Activated T-helper 1 cell treated with anti-CD3 and anti-CD28 coated beads, Interleukin-12 subunit alpha, Interleukin-12 subunit beta, Interleukin-2, Interleukin-4 antibody, amounts not matched to agents 30 ng/mL and 10 ng/mL and 1 ng/mL, durations not matched to agents 14 hours and 24 hours and 36 hours (primary cell): ENCODE data around the gene GRIA2. TPM values are rescaled to one million over a fixed set of nuclear protein-coding genes. Genes with fewer than 3 reads are reported as not detected.

Experiments
- DNase-seq: peaks from one replicate; pipeline ENCODE4 v3.0.0; 2021; ENCODE audit warnings: low spot score
- H3K27ac Mint-ChIP-seq: one replicate; pipeline ENCODE4 v1.8.0; 2021; ENCODE audit warnings: mild to moderate bottlenecking, mixed read lengths
- H3K27me3 Mint-ChIP-seq: one replicate; pipeline ENCODE4 v1.8.0; 2022; ENCODE audit warnings: mild to moderate bottlenecking, moderate library complexity, mixed read lengths; ENCODE audit not compliant: insufficient read depth
- H3K36me3 Mint-ChIP-seq: one replicate; pipeline ENCODE4 v1.8.0; 2021; ENCODE audit warnings: low read depth, mixed read lengths
- H3K4me1 Mint-ChIP-seq: one replicate; pipeline ENCODE4 v1.8.0; 2021; ENCODE audit warnings: low read depth, mixed read lengths
- H3K4me3 Mint-ChIP-seq: one replicate; pipeline ENCODE4 v1.8.0; 2021; ENCODE audit warnings: mild to moderate bottlenecking, moderate library complexity, mixed read lengths
- H3K9me3 Mint-ChIP-seq: one replicate; pipeline ENCODE4 v1.8.0; 2021; ENCODE audit warnings: mixed read lengths
- intact Hi-C: fragments of 100-400 bp; cut with micrococcal nuclease; formaldehyde crosslinking; loops from one replicate; pipeline ENCODE4 v1.15.1; 2024
- total RNA-seq: library from RNA; stranded (reverse); gene quantifications from 2 replicates; pipeline ENCODE4 v1.2.3, GENCODE V29; 2022

Gene GRIA2
- total RNA-seq, 1 donor from 2014 or later = not detected

DNA sequence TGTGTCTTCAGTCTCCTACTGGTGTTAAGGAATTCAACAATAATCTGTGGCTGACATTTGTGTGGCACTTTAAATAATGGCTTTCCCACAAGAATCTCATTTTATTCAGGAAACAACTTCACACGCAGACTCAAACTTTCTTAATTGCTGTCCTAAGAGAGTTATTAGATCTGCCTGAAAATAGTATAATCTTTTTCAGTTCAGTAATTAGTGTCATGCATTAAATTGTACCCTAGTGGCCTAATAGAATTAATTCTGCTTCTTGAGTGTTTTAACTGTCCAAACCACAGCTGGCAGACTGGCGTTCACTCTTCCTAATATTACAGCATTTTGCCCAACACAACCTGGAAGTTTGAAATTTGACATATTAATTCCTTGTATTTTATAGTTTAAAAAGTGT lies 107.1 kb downstream of the GRIA2 start:
- no peaks in the 10 kb centered on the region for H3K36me3 Mint-ChIP-seq
- H3K4me1 Mint-ChIP-seq = no peaks in the 10 kb centered on the region
- no peak overlapping the region for H3K4me3 Mint-ChIP-seq
- H3K27me3 Mint-ChIP-seq = no peaks in the 10 kb centered on the region
- no peak for DNase-seq
- intact Hi-C loops = no loop called here
- H3K9me3 Mint-ChIP-seq = no peaks in the 10 kb centered on the region
- H3K27ac Mint-ChIP-seq = no peak overlapping the region

DNA sequence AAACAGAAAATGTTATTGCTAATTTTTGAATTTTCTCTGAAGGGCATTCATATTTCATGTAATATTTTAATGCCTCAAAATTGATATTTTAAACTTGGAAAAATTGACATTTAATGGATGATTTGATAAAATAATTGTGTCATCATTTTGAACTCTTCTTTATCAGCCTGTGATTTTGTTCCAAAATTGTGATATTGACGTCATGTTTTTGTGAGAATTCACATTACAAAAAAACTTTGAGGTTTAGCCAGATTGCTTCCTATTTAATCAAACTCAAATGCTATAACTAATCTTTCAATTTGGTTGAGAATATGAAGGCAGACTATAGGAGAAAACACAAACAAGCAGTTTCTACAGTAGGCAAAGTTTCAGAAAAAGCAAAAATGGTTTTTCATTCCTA lies 137.4 kb downstream of the GRIA2 start:
- H3K9me3 Mint-ChIP-seq = no peaks in the 10 kb centered on the region
- no peak for DNase-seq
- no peaks in the 10 kb centered on the region for H3K4me1 Mint-ChIP-seq
- no peak overlapping the region for H3K4me3 Mint-ChIP-seq
- no peak overlapping the region for H3K27ac Mint-ChIP-seq
- intact Hi-C loops = no loop called here
- no peaks in the 10 kb centered on the region for H3K27me3 Mint-ChIP-seq
- no peaks in the 10 kb centered on the region for H3K36me3 Mint-ChIP-seq

DNA sequence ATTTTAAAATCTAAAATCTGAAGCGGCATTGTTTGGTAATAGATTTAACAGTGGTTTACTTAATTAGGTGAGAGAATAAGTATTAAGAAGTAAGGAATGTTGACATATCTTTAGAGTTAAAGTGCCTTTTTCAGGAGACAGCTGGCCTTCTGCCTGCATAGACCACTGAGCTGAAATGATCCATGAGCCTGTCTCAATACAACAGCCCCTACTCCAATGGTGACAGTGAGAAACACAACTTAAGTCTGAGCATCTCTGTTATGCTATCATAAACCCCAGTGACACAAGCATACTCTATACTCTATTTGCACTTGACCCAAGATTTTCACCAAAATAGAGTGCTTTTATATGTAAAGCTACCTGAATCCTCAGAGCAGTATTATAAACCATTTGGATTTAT lies 137.9 kb downstream of the GRIA2 start:
- DNase-seq = no peak
- H3K27me3 Mint-ChIP-seq = no peaks in the 10 kb centered on the region
- H3K4me3 Mint-ChIP-seq = no peak overlapping the region
- H3K36me3 Mint-ChIP-seq = no peaks in the 10 kb centered on the region
- H3K9me3 Mint-ChIP-seq = no peaks in the 10 kb centered on the region
- intact Hi-C loops = no loop called here
- H3K4me1 Mint-ChIP-seq = no peaks in the 10 kb centered on the region
- no peak overlapping the region for H3K27ac Mint-ChIP-seq

DNA sequence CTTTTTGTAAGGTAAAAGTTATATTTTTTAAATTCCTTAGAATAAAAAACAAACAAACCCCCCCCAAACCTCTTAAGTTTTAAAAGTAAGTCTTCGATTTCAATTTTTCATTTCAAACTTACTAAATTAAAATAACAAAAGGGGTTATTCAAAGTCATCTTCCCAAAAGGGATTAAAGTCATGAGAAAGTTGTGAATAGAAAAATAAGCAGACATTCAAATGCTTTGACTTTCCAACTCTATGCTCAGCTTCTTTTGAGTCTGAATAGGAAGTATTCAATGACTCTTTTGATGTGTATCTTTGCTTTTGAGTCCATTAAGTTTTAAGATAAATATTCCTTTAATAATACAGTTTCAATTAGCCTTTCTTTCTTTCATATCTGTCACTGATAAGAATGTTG lies 138.3 kb downstream of the GRIA2 start:
- H3K36me3 Mint-ChIP-seq = no peaks in the 10 kb centered on the region
- H3K27me3 Mint-ChIP-seq = no peaks in the 10 kb centered on the region

DNA sequence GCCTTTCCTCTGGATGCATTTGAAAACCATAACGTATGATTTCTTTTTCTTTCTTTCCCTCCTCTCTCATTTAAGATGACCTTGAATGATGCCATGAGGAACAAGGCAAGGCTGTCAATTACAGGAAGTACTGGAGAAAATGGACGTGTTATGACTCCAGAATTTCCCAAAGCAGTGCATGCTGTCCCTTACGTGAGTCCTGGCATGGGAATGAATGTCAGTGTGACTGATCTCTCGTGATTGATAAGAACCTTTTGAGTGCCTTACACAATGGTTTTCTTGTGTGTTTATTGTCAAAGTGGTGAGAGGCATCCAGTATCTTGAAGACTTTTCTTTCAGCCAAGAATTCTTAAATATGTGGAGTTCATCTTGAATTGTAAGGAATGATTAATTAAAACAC lies 142.8 kb downstream of the GRIA2 start:
- Mint-ChIP-seq H3K36me3 (no peaks in the 10 kb centered on the region), H3K4me3 (no peak overlapping the region), H3K27ac (no peak overlapping the region), H3K27me3 (no peaks in the 10 kb centered on the region), H3K4me1 (no peaks in the 10 kb centered on the region), H3K9me3 (no peaks in the 10 kb centered on the region)
- intact Hi-C loops = no loop called here
- DNase-seq = no peak

More for the DNA sequence above, 138.3 kb downstream of the GRIA2 start:
- no peak for DNase-seq
- H3K27ac Mint-ChIP-seq = no peak overlapping the region
- H3K4me1 Mint-ChIP-seq = no peaks in the 10 kb centered on the region
- H3K4me3 Mint-ChIP-seq = no peak overlapping the region
- H3K9me3 Mint-ChIP-seq = no peaks in the 10 kb centered on the region
- intact Hi-C loops = no loop called here

DNA sequence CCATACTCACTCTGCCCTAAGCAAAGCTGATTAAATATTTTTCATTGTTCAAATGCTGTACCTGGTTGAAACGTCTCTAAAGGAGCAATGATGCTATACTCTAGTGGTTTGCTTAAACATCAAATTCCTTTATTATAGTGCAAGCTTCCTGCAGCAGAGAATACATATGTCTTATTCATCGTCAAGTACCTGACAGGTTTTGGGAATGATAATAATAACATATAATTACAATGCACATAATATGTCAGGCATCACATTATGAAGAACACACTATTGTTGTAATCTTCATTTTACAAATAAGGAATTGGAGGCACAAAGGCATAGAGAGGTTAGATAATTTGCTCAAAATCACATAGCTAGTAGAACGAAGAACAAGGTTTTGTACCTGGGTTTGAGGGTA lies 151.6 kb downstream of the GRIA2 start:
- H3K27me3 Mint-ChIP-seq = no peaks in the 10 kb centered on the region
- no peak for DNase-seq
- no peaks in the 10 kb centered on the region for H3K9me3 Mint-ChIP-seq
- H3K4me3 Mint-ChIP-seq = no peak overlapping the region
- intact Hi-C loops = no loop called here
- H3K36me3 Mint-ChIP-seq = no peaks in the 10 kb centered on the region
- H3K4me1 Mint-ChIP-seq = no peaks in the 10 kb centered on the region
- no peak overlapping the region for H3K27ac Mint-ChIP-seq

DNA sequence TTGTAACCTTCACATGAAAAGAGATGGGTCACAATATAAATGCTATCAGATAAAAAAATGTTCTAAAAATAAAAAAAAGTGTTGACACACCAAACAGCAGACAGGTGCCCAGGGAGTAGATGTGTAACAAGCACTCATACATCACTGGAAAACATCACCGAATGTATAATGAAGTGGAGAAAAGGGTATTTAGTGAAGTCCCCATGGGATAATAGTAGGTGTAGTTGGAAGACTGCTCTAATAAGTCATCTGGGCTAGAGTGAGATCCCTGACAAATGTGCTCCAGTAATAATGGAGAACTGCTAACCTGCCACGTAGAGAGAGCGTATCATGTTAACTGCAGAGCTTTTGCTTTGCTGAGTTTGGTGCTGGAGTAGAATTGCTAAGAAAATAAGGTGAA lies 152.0 kb downstream of the GRIA2 start:
- no peaks in the 10 kb centered on the region for H3K9me3 Mint-ChIP-seq
- H3K4me3 Mint-ChIP-seq = no peak overlapping the region
- DNase-seq = no peak
- H3K36me3 Mint-ChIP-seq = no peaks in the 10 kb centered on the region
- H3K27ac Mint-ChIP-seq = no peak overlapping the region
- no peaks in the 10 kb centered on the region for H3K27me3 Mint-ChIP-seq
- intact Hi-C loops = no loop called here
- no peaks in the 10 kb centered on the region for H3K4me1 Mint-ChIP-seq

DNA sequence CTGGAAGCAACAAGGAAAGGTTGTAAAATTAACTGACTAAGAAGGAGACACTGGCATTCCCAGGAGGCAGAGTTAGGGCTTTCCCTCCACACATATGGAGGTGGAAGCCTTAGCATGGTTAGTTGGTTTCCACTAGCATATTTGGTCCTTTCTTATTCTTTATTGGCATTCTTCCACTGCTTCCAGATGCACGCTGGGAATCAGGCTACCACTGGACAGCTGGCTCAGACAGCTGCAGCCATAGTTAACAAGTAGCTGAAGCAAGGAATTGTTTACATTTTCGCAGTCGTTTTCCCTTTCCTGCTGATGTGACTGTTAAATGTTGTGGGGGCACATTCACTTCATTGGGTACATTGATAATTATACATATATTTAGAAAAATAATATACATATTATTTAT lies 169.2 kb downstream of the GRIA2 start:
- Mint-ChIP-seq H3K27me3 (no peaks in the 10 kb centered on the region), H3K4me3 (no peak overlapping the region), H3K27ac (no peak overlapping the region), H3K4me1 (no peaks in the 10 kb centered on the region), H3K36me3 (no peaks in the 10 kb centered on the region), H3K9me3 (no peaks in the 10 kb centered on the region)
- intact Hi-C loops = no loop called here
- no peak for DNase-seq

DNA sequence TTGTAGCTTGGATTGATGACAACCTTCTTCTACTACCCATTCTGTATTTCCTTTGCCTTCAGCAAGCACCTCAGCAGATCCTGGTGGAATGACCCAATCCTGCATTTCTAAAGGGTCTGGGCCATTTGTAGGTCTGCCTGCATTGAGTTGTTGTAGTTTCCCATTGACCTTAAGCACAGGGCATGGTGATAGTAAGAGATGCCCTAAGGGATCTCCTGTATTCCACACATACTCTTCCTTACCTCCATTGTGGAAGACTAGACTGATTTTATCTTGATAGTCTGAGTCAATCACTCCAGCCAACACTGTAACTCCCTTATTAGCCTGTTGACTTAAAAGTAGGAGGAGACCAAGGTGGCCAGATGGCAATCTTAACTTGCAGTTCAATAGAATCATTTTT lies 184.5 kb downstream of the GRIA2 start:
- no peaks in the 10 kb centered on the region for H3K4me1 Mint-ChIP-seq
- H3K36me3 Mint-ChIP-seq = no peaks in the 10 kb centered on the region
- H3K4me3 Mint-ChIP-seq = no peak overlapping the region
- DNase-seq = no peak
- intact Hi-C loops = no loop called here
- no peak overlapping the region for H3K27ac Mint-ChIP-seq
- no peaks in the 10 kb centered on the region for H3K27me3 Mint-ChIP-seq
- H3K9me3 Mint-ChIP-seq = no peaks in the 10 kb centered on the region

Other genes starting within 250 kb of the GRIA2 start
- not detected in 2 replicates for gene PDGFC, start 248.9 kb upstream of the GRIA2 start, total RNA-seq
- not detected in 2 replicates for gene GLRB, start 144.6 kb upstream of the GRIA2 start, total RNA-seq